Hepatocyte (in vitro differentiated cells): Measurements from ENCODE around the gene SMAP1. TPM values are rescaled to one million over a fixed set of nuclear protein-coding genes. Genes with fewer than 3 reads are reported as not detected.

Experiments
- DNase-seq: peaks from one replicate; pipeline ENCODE4 v3.0.0-alpha.2; 2016; ENCODE audit warnings: low spot score
- H2AFZ ChIP-seq: fragments of 200-600 bp; sonication (generic); 2 replicates; pipeline ENCODE4 v1.6.0; 2016; ENCODE audit warnings: antibody characterized with exemption, mild to moderate bottlenecking
- H3K27ac ChIP-seq: fragments of 200-600 bp; sonication (generic); 2 replicates; pipeline ENCODE4 v1.5.1; 2016; ENCODE audit warnings: mild to moderate bottlenecking
- H3K27me3 ChIP-seq: fragments of 200-600 bp; sonication (generic); 2 replicates; pipeline ENCODE4 v1.6.1; 2016
- H3K36me3 ChIP-seq: fragments of 200-600 bp; sonication (generic); replicated peaks from 2 replicates; pipeline ENCODE4 v1.5.1; 2016; ENCODE audit warnings: low read depth; ENCODE audit not compliant: insufficient read depth
- H3K4me1 ChIP-seq: fragments of 200-600 bp; sonication (generic); 2 replicates; pipeline ENCODE4 v1.5.1; 2016; ENCODE audit warnings: mild to moderate bottlenecking, moderate library complexity; ENCODE audit not compliant: insufficient read depth
- H3K4me2 ChIP-seq: fragments of 200-600 bp; sonication (generic); 2 replicates; pipeline ENCODE4 v1.6.0; 2016
- H3K4me3 ChIP-seq: fragments of 200-600 bp; sonication (generic); 2 replicates; pipeline ENCODE4 v1.5.1; 2016; ENCODE audit warnings: mild to moderate bottlenecking
- H3K79me2 ChIP-seq: fragments of 200-600 bp; sonication (generic); 2 replicates; pipeline ENCODE4 v1.6.0; 2017; ENCODE audit warnings: mild to moderate bottlenecking
- H3K9me2 ChIP-seq: fragments of 200-600 bp; sonication (generic); replicated peaks from 2 replicates; pipeline ENCODE4 v1.6.0; 2017; ENCODE audit warnings: mild to moderate bottlenecking; ENCODE audit not compliant: insufficient read depth
- H3K9me3 ChIP-seq: fragments of 200-600 bp; sonication (generic); 2 replicates; pipeline ENCODE4 v1.5.1; 2016; ENCODE audit warnings: low read depth, mild to moderate bottlenecking
- H4K20me1 ChIP-seq: fragments of 200-600 bp; sonication (generic); 2 replicates; pipeline ENCODE4 v1.6.0; 2016; ENCODE audit warnings: mild to moderate bottlenecking; ENCODE audit not compliant: insufficient read depth, poor library complexity, severe bottlenecking
- EZH2 ChIP-seq: fragments of 200-600 bp; sonication (generic); IDR thresholded peaks from 2 replicates; pipeline ENCODE4 v1.6.1; 2016; ENCODE audit warnings: antibody characterized with exemption, mild to moderate bottlenecking, borderline replicate concordance
- EZH2phosphoT487 ChIP-seq: fragments of 200-600 bp; sonication (generic); IDR thresholded peaks from one replicate; pipeline ENCODE4 v1.6.1; 2018; ENCODE audit warnings: antibody characterized with exemption, mild to moderate bottlenecking, low read depth, moderate library complexity; ENCODE audit not compliant: unreplicated experiment, severe bottlenecking
- WGBS: methylation state at CpG from one replicate; pipeline ENCODE4 v1.1.6; 2016; ENCODE audit warnings: low lambda C conversion rate; ENCODE audit errors: missing lambda C conversion rate; 5-methylcytosine and 5-hydroxymethylcytosine counted together
- polyA plus RNA-seq: library from polyadenylated mRNA; unstranded; fragments of >200 nt; fragmentation: Nextera tagmentation; extraction: Ambion mirVana; gene quantifications from 2 replicates; pipeline ENCODE4 v1.2.1, GENCODE V29; 2016
- total RNA-seq: library from RNA; depleted of rRNA; stranded (reverse); fragments of >200 nt; gene quantifications from 2 replicates; pipeline ENCODE4 v1.2.3, GENCODE V29; 2014
- TF ChIP-seq, protein P1 (sequence below): fragments of 200-600 bp; sonication (generic); IDR thresholded peaks from 2 replicates; pipeline ENCODE4 v1.5.1; 2016; ENCODE audit warnings: antibody characterized with exemption, mild to moderate bottlenecking; ENCODE audit not compliant: poor library complexity

SMAP1 gene
- total and polyA plus RNA-seq, 2 experiments from 2014 or later: 28.2 to 42.4 TPM

DNA sequence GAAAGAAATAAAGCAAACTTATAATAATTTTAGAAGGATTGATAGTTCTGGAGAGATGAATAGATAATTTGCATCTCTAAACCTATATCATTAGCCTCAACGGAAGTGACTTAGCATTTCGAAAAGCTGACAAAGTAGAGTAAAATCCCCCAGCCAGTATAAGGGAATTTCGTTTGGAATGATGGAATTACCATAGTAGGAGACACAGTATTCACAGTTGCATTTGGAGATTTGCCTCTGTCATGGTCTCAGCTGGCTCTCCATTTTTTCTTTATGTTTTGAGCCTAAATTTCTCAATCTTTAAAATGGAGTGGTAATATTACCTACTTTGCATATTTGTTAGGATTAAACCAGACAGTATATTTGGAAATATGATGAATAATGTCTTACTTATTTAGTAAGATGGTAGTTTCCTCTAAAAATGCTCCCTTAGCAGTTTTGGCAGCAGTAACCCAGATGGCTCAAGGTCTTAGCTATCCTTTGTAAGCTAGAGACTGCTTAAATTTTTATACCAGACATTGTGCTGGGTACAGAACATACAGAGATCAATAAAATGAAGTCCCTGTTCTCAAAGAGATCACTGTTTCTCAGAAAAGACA is 58.2 kb downstream of the SMAP1 start:
- Histone ChIP-seq H3K4me2 (no peak overlapping the region), H3K9me3 (no peaks in the 10 kb centered on the region), H3K36me3 (no peaks in the 10 kb centered on the region), H3K4me1 (no peaks in the 10 kb centered on the region), H2AFZ (no peak overlapping the region), H3K27ac (no peak overlapping the region), H3K9me2 (no peaks in the 10 kb centered on the region), H3K4me3 (no peak overlapping the region), H3K79me2 (peaks cover 55% of the 10 kb centered on the region), H4K20me1 (no peaks in the 10 kb centered on the region), H3K27me3 (no peaks in the 10 kb centered on the region)
- DNase-seq: no peak
- TF ChIP-seq EZH2phosphoT487: no peak
- TF ChIP-seq, protein P1, sequence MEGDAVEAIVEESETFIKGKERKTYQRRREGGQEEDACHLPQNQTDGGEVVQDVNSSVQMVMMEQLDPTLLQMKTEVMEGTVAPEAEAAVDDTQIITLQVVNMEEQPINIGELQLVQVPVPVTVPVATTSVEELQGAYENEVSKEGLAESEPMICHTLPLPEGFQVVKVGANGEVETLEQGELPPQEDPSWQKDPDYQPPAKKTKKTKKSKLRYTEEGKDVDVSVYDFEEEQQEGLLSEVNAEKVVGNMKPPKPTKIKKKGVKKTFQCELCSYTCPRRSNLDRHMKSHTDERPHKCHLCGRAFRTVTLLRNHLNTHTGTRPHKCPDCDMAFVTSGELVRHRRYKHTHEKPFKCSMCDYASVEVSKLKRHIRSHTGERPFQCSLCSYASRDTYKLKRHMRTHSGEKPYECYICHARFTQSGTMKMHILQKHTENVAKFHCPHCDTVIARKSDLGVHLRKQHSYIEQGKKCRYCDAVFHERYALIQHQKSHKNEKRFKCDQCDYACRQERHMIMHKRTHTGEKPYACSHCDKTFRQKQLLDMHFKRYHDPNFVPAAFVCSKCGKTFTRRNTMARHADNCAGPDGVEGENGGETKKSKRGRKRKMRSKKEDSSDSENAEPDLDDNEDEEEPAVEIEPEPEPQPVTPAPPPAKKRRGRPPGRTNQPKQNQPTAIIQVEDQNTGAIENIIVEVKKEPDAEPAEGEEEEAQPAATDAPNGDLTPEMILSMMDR: no peak
- TF ChIP-seq EZH2: no peak
- WGBS: 75% methylated on average over 3 of the region's 3 CpGs

DNA sequence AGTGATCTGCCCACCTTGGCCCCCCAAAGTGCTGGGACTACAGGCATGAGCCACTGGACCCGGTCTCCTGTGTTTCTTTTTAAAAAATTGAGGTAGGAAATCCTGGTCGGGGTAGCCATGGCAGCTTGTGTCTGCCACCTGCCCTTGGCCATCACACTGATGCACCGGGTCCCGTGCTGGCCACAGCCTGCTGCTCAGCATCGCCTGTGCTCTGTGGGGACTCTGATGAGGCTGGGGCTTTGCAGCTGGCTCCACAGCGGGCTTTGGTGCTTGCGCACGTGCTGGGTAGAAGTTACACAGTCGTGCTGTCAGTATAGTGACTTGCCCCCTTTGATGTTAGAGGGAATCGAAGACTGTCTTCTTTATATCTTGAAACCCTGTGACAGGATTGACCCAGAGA is 66.7 kb downstream of the SMAP1 start:
- H3K27ac ChIP-seq: no peak overlapping the region
- TF ChIP-seq, protein P1: no peak
- TF ChIP-seq EZH2 (no peak), EZH2phosphoT487 (no peak)
- H3K4me3 ChIP-seq: no peak overlapping the region
- H3K36me3 ChIP-seq: no peaks in the 10 kb centered on the region
- no peak overlapping the region for H3K4me2 ChIP-seq
- peaks cover 16% of the 10 kb centered on the region for H3K79me2 ChIP-seq
- no peaks in the 10 kb centered on the region for H3K9me3 ChIP-seq
- no peak for DNase-seq
- H3K27me3 ChIP-seq: no peaks in the 10 kb centered on the region
- H2AFZ ChIP-seq: no peak overlapping the region
- no peaks in the 10 kb centered on the region for H3K9me2 ChIP-seq
- H4K20me1 ChIP-seq: no peaks in the 10 kb centered on the region
- H3K4me1 ChIP-seq: no peaks in the 10 kb centered on the region
- 98% methylated on average over 10 of the region's 10 CpGs for WGBS

DNA sequence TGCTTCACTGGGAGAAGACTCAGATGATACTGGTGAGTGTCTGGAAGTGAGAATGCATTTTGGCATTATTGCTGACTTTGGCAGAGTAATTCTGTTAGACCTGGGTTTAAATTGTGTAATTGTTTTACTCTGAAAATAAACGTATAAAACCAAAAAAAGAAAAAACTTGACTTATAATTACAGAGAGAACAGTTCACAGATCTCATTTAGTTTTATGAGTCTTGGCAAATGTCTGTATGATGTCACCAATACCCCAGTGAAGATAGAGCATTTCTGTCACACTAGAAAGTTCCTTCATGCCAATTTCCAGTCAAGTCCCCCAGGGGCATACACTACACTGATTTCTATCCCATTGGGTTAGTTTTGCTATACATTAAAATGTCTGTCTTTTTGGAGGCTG is 67.3 kb downstream of the SMAP1 start:
- H3K9me2 ChIP-seq: no peaks in the 10 kb centered on the region
- H3K27ac ChIP-seq: no peak overlapping the region
- H4K20me1 ChIP-seq: no peaks in the 10 kb centered on the region
- H3K4me2 ChIP-seq: no peak overlapping the region
- H3K27me3 ChIP-seq: no peaks in the 10 kb centered on the region
- H2AFZ ChIP-seq: no peak overlapping the region
- no peaks in the 10 kb centered on the region for H3K36me3 ChIP-seq
- no peaks in the 10 kb centered on the region for H3K4me1 ChIP-seq
- H3K9me3 ChIP-seq: no peaks in the 10 kb centered on the region
- DNase-seq: no peak
- 73% methylated on average over 1 of the region's 1 CpG for WGBS
- H3K79me2 ChIP-seq: peaks cover 13% of the 10 kb centered on the region
- TF ChIP-seq, protein P1: no peak
- no peak for TF ChIP-seq EZH2
- TF ChIP-seq EZH2phosphoT487: no peak
- no peak overlapping the region for H3K4me3 ChIP-seq
